ENCODE measurements around the gene IDH3B. TPM values are rescaled to one million over a fixed set of nuclear protein-coding genes. Genes with fewer than 3 reads are reported as not detected.
A peak's percentile ranks its signal among the peaks of the same experiment; 100 is the strongest.

IDH3B gene
- total and polyA plus RNA-seq, 2 of the 13 experiments (the other 11 are each of a cell fraction or from before 2014, with no cell fraction given): 215 to 254 TPM

GRCh38 chr20:2651772-2652723 is 12.0 kb downstream of the IDH3B start, which contains the start of gene NOP56 (continued):
- TF ChIP-seq ZBTB33 (CRISPR knock-in tag; IDR thresholded peaks at IDR 0.05) (no peak; the same call in 1 of the 2 replicates), POLR2AphosphoS2 (IDR thresholded peaks at IDR 0.05; ENCODE audit: low read depth, low read length) (peak; percentile 90), ZNF441 (CRISPR knock-in tag; IDR thresholded peaks at IDR 0.05; ENCODE audit: borderline replicate concordance) (no peak; the same call in 1 of the 2 replicates), RFXAP (CRISPR knock-in tag; IDR thresholded peaks at IDR 0.05; ENCODE audit: borderline replicate concordance) (no peak; the same call in none of the 2 replicates), E2F1 (CRISPR knock-in tag; IDR thresholded peaks at IDR 0.05) (peak; percentile 98), PBX2 (CRISPR knock-in tag; IDR thresholded peaks at IDR 0.05) (no peak), NFE2L2 (IDR thresholded peaks at IDR 0.05; ENCODE audit: low read length) (no peak), ARID3A (IDR thresholded peaks at IDR 0.05; ENCODE audit: low read depth, low read length) (no peak), ZNF616 (CRISPR knock-in tag; IDR thresholded peaks at IDR 0.05; ENCODE audit: low read depth) (peak; percentile 70; the same call in 1 of the 2 replicates), ZNF276 (CRISPR knock-in tag; IDR thresholded peaks at IDR 0.05; ENCODE audit: low read depth) (peak; percentile 92; the same call in 1 of the 2 replicates), ZNF501 (CRISPR knock-in tag; IDR thresholded peaks at IDR 0.05) (peak; percentile 98), ZNF224 (CRISPR knock-in tag; IDR thresholded peaks at IDR 0.05) (peak; percentile 85), JARID2 (CRISPR knock-in tag; IDR thresholded peaks at IDR 0.05; ENCODE audit: insufficient replicate concordance) (no peak), RNF219 (CRISPR knock-in tag; IDR thresholded peaks at IDR 0.05) (no peak; the same call in 1 of the 2 replicates), NR2F1 (CRISPR knock-in tag; IDR thresholded peaks at IDR 0.05) (no peak), U2AF1 (optimal IDR thresholded peaks at IDR 0.05; ENCODE audit: low read depth, low read length) (peak; percentile 95)

Data from HepG2 (cell line).